ENCODE measurements around the gene MPP1. TPM values are rescaled to one million over a fixed set of nuclear protein-coding genes. Genes with fewer than 3 reads are reported as not detected.

The MPP1 gene
- total RNA-seq, 1 experiment from 2014 or later: 69.5 TPM

DNA sequence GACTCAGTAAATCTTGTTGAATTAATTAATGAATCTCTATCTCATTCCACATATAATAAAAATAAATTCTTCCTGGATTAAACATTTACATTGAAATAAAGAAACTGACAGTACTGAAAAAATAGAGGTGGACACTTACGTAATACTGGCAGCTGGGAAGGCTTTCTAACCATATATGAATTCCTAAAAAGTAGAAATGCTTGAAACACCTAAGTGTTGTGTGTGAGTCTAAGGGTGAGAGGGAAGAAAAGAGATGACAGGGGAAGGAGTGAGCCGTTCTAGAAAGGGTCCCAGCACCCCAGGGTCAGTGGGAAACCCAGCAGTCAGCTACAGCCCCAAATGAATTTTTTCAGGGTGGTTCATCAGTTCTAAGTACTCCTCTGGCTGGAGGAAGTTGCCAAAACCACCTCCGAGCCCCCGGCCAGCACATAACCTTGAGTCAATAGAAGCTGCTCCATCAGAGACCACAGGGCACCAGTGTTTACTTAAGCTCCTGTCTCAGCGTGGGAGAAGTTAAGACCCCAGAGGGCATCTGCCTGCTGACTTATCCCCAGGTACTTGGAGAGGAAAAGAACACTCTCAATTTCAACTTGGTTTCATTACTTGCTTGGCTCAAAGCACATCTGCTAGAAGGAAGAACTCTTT lies 72.7 kb downstream of the MPP1 start:
- peak; percentile 94 for DNase-seq (ENCODE audit: low read depth)

DNA sequence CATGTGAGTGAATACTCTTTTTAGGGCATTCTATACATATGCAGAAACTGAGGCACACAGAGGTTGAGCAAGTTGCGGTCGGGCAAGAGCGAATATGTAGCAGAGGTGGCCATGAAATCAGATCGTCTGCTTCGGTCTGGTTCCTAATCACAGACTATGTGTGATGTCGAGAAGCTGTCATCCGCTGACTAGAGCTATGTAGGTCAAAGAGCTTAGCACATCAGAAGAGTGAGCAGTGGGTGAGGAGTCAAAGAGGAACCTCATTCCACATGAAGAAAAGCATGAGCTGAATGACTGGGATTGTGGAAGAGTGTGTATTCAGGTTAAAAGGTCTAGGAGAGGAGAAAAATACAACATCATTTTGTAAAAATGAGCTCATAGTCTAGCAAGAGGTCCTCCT lies 73.4 kb downstream of the MPP1 start:
- peak; percentile 17 for DNase-seq (ENCODE audit: low read depth)

DNA sequence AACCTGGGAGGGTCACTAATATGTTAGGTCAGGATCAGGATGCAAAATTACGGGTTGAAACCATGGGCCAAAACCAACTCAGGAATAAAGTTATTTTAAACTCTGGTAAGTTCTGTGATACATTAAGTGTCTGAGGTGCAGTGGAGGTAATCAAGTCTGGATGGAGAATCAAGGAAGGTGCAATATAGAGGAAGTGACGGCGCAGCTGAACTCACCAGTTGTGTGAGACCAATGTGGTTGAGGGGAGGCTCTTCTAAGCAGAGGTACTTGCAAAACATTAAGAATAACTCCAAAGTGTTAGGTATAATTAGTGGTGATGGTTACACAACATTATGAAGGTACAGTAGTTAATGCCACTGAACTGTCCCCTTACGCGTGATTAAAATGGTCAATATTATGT lies 74.1 kb downstream of the MPP1 start:
- DNase-seq (ENCODE audit: low read depth): no peak

GRCh38 chrX:154730253-154730891 lies 74.9 kb downstream of the MPP1 start:
- peak; percentile 95 for DNase-seq (ENCODE audit: low read depth)

DNA sequence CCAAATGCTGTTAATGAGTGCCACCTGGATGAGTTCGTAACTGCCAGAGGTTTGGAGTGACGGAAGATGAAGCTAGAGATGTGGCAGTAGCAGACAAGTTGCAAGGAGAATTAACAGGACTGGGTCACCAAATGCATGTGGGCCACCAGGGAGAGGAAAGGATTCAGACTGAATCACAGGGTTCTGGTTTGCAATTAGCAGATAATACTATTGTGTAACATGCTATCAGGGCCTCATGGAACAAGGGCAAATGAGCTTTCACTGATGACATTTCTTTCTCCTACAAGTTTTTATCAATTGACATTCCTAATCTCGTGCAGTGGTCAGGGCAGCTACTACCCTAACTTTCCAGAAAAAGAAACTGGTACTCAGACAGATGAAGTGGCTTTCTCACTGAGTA lies 75.8 kb downstream of the MPP1 start:
- peak; percentile 25 for DNase-seq (ENCODE audit: low read depth)

Other genes with a start within 250 kb of the MPP1 start
- gene CTAG1A, start 220.4 kb downstream of the MPP1 start, total RNA-seq (2014; rRNA removed; shearing (Covaris generic)): not detected in 2 replicates
- not detected in 2 replicates for gene CTAG1B, start 186.2 kb downstream of the MPP1 start, total RNA-seq (2014; rRNA removed; shearing (Covaris generic))
- gene CTAG2, start 151.9 kb downstream of the MPP1 start, total RNA-seq (2014; rRNA removed; shearing (Covaris generic)): 1.1 TPM in 1 of 2 replicates, not detected in the other
- 6.0 and 15.6 TPM in 2 replicates for gene GAB3, start 54.4 kb downstream of the MPP1 start, total RNA-seq (2014; rRNA removed; shearing (Covaris generic))
- 63.9 and 71.2 TPM in 2 replicates for gene DKC1, start 42.6 kb downstream of the MPP1 start, total RNA-seq (2014; rRNA removed; shearing (Covaris generic))
- not detected in 2 replicates for gene SMIM9, start 29.2 kb upstream of the MPP1 start, total RNA-seq (2014; rRNA removed; shearing (Covaris generic))
- gene F8A1, start 80.9 kb upstream of the MPP1 start, total RNA-seq (2014; rRNA removed; shearing (Covaris generic)): 32.3 and 35.4 TPM in 2 replicates
- 5.3 and 9.3 TPM in 2 replicates for gene F8, start 217.2 kb upstream of the MPP1 start, total RNA-seq (2014; rRNA removed; shearing (Covaris generic))
- gene FUNDC2, start 221.4 kb upstream of the MPP1 start, total RNA-seq (2014; rRNA removed; shearing (Covaris generic)): 88.9 and 139 TPM in 2 replicates

Data from M059J (cell line).